SK-N-SH (cell line): Measurements from ENCODE around the gene LIPG.

Source experiments
- CTCF ChIP-seq: fragments of 200-600 bp; sonication (generic); IDR thresholded peaks from 2 replicates; pipeline ENCODE4 v1.6.1; 2017; ENCODE audit warnings: antibody characterized with exemption, mild to moderate bottlenecking, moderate library complexity
- EP300 ChIP-seq, 2 experiments: IDR thresholded peaks; 2 replicates each; pipeline versions ENCODE4 v1.4.0 to v1.6.1; 2012; ENCODE audit warnings: borderline replicate concordance in 1 of 2, low read depth in 1 of 2, low read length in 1 of 2
- MAX ChIP-seq: IDR thresholded peaks from 2 replicates; pipeline ENCODE4 v1.4.0; 2012; ENCODE audit warnings: low read depth
- NFIC ChIP-seq: IDR thresholded peaks from 2 replicates; pipeline ENCODE4 v1.4.0; 2012; ENCODE audit warnings: borderline replicate concordance
- POLR2AphosphoS5 ChIP-seq: IDR thresholded peaks from 2 replicates; pipeline ENCODE4 v1.6.1; 2012; ENCODE audit warnings: low read depth, low read length
- YY1 ChIP-seq: IDR thresholded peaks from 2 replicates; pipeline ENCODE4 v1.4.0; 2012; ENCODE audit warnings: low read depth, mild to moderate bottlenecking
- TF ChIP-seq, protein P1 (sequence below): IDR thresholded peaks from 2 replicates; pipeline ENCODE4; 2012
- TF ChIP-seq, protein P2 (sequence below): IDR thresholded peaks from 2 replicates; pipeline ENCODE4 v1.6.1; 2012; ENCODE audit warnings: mild to moderate bottlenecking, low read depth, low read length, moderate library complexity

DNA sequence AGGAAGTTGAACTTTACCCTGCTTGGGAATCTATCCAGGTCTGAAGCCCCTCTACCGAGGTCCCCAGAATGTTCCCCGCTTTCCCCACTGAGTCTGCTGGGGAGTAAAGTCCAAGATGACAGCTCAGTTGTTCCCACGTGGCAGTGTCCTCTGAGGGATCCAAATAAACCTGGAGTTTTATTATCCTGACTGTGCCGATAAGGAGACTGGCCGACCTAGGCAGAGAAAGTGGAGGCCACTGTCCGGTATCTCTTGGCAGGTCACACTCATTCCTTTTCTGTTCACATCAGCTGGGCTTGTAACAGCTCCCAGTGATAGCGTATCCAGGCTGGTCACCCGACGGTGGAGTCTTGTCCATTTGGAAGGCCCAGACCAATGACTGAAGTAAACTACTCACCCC lies 47.3 kb upstream of the LIPG start:
- TF ChIP-seq CTCF: no peak
- TF ChIP-seq YY1: no peak
- TF ChIP-seq, protein P1, sequence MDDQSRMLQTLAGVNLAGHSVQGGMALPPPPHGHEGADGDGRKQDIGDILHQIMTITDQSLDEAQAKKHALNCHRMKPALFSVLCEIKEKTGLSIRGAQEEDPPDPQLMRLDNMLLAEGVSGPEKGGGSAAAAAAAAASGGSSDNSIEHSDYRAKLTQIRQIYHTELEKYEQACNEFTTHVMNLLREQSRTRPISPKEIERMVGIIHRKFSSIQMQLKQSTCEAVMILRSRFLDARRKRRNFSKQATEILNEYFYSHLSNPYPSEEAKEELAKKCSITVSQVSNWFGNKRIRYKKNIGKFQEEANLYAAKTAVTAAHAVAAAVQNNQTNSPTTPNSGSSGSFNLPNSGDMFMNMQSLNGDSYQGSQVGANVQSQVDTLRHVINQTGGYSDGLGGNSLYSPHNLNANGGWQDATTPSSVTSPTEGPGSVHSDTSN: no peak
- no peak for TF ChIP-seq EP300 (IDR thresholded peaks at IDR 0.05; ENCODE audit: borderline replicate concordance in 1 of 2, low read depth in 1 of 2, low read length in 1 of 2)
- TF ChIP-seq NFIC: no peak
- no peak for TF ChIP-seq MAX
- no peak for TF ChIP-seq POLR2AphosphoS5
- TF ChIP-seq, protein P2, sequence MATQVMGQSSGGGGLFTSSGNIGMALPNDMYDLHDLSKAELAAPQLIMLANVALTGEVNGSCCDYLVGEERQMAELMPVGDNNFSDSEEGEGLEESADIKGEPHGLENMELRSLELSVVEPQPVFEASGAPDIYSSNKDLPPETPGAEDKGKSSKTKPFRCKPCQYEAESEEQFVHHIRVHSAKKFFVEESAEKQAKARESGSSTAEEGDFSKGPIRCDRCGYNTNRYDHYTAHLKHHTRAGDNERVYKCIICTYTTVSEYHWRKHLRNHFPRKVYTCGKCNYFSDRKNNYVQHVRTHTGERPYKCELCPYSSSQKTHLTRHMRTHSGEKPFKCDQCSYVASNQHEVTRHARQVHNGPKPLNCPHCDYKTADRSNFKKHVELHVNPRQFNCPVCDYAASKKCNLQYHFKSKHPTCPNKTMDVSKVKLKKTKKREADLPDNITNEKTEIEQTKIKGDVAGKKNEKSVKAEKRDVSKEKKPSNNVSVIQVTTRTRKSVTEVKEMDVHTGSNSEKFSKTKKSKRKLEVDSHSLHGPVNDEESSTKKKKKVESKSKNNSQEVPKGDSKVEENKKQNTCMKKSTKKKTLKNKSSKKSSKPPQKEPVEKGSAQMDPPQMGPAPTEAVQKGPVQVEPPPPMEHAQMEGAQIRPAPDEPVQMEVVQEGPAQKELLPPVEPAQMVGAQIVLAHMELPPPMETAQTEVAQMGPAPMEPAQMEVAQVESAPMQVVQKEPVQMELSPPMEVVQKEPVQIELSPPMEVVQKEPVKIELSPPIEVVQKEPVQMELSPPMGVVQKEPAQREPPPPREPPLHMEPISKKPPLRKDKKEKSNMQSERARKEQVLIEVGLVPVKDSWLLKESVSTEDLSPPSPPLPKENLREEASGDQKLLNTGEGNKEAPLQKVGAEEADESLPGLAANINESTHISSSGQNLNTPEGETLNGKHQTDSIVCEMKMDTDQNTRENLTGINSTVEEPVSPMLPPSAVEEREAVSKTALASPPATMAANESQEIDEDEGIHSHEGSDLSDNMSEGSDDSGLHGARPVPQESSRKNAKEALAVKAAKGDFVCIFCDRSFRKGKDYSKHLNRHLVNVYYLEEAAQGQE: no peak
